AG04449 (cell line): ENCODE data around the gene TMEM86B.

Experiments
- CTCF ChIA-PET: fragments of 350-600 bp; formaldehyde crosslinking; extraction: SDS; loops from one replicate; lab custom pipeline; 2021; ENCODE audit warnings: antibody characterized with exemption; lab: Yijun Ruan, JAX
- POLR2A ChIA-PET: fragments of 400-600, 350-600 bp; formaldehyde crosslinking; extraction: SDS; loops from one replicate; lab custom pipeline; 2020; ENCODE audit warnings: antibody characterized with exemption, inconsistent platforms; lab: Yijun Ruan, JAX
- DNase-seq: peaks from one replicate; pipeline ENCODE4 v3.0.0-alpha.2; 2010; ENCODE audit warnings: low read depth, low spot score
- H3K4me3 ChIP-seq: 2 replicates; pipeline ENCODE4 v1.5.1; 2011; ENCODE audit warnings: low read depth, mild to moderate bottlenecking, control low read depth, low read length
- CTCF ChIP-seq: IDR thresholded peaks from one replicate; pipeline ENCODE4 v1.5.1; 2011; ENCODE audit warnings: mild to moderate bottlenecking, moderate library complexity, low read length, control low read depth, inconsistent platforms; ENCODE audit not compliant: insufficient read depth; ENCODE audit errors: missing control alignments

Gene TMEM86B

GRCh38 chr19:55181740-55182139, 46.8 kb downstream of the TMEM86B start:
- CTCF ChIA-PET, result interaction anchor here (0.8 kb wide), 1 partner anchor 286 kb away, joined by 3 read pairs; no protein-coding TSS in a partner anchor
- no peak for DNase-seq
- POLR2A ChIA-PET, result no interaction called here
- TF ChIP-seq CTCF, result no peak
- H3K4me3 ChIP-seq, result no peak overlapping the region

GRCh38 chr19:55179606-55180484, 48.7 kb downstream of the TMEM86B start, which contains the start of gene SYT5:
TSS of gene SYT5 (minus strand) at chr19:55180289. CDS start at chr19:55179041, 1,248 bp downstream.
- no peak for TF ChIP-seq CTCF
- ChIA-PET POLR2A (interaction anchor here (0.6 kb wide), 1 partner anchor 227 kb away, joined by 3 read pairs; no protein-coding TSS in a partner anchor), CTCF (interaction anchor here (0.6 kb wide), 1 partner anchor 91 kb away, joined by 3 read pairs; no protein-coding TSS in a partner anchor)
- no peak for DNase-seq
- H3K4me3 ChIP-seq, result peak within 1 kb of the TSS; percentile 56

- no peak for DNase-seq
- TF ChIP-seq CTCF, result no peak
- peak overlapping the region; percentile 56 for H3K4me3 ChIP-seq
- ChIA-PET POLR2A (no interaction called here), CTCF (interaction anchor here (1.0 kb wide), 1 partner anchor 19 kb away, joined by 3 read pairs; no protein-coding TSS in a partner anchor)
Measured at GRCh38 chr19:55178781-55179599, 49.6 kb downstream of the TMEM86B start.
